ENCODE data around the gene LRRC4C. TPM values are rescaled to one million over a fixed set of nuclear protein-coding genes. Genes with fewer than 3 reads are reported as not detected.

The LRRC4C gene
- total RNA-seq, 1 experiment from 2014 or later, result not detected

GRCh38 chr11:40746282-40746681 is 713.2 kb downstream of the LRRC4C start:
- Mint-ChIP-seq H3K27me3 (ENCODE audit: unreplicated experiment) (no peaks in the 10 kb centered on the region), H3K4me1 (ENCODE audit: low read depth, unreplicated experiment) (no peaks in the 10 kb centered on the region), H3K4me3 (ENCODE audit: low read depth, unreplicated experiment) (no peak overlapping the region), H3K27ac (ENCODE audit: unreplicated experiment) (no peak overlapping the region), H3K36me3 (ENCODE audit: insufficient read depth, unreplicated experiment) (no peaks in the 10 kb centered on the region), H3K9me3 (ENCODE audit: low read depth, unreplicated experiment) (peaks cover 13% of the 10 kb centered on the region)
- CTCF ChIA-PET, result no interaction called here
- intact Hi-C loops (cut with micrococcal nuclease; ENCODE audit: unreplicated experiment), result no loop called here
- no peak for TF ChIP-seq CTCF (IDR thresholded peaks at IDR 0.05; ENCODE audit: unreplicated experiment)
- DNase-seq, result no peak
- no TSS peak for BruUV-seq (replicated peaks)

- CTCF ChIA-PET, result no interaction called here
- no peaks in the 10 kb centered on the region for H3K36me3 Mint-ChIP-seq (ENCODE audit: insufficient read depth, unreplicated experiment)
- TF ChIP-seq CTCF (IDR thresholded peaks at IDR 0.05; ENCODE audit: unreplicated experiment), result no peak
- intact Hi-C loops (cut with micrococcal nuclease; ENCODE audit: unreplicated experiment), result no loop called here
- H3K9me3 Mint-ChIP-seq (ENCODE audit: low read depth, unreplicated experiment), result peaks cover 10% of the 10 kb centered on the region
- no peak for DNase-seq
- H3K4me1 Mint-ChIP-seq (ENCODE audit: low read depth, unreplicated experiment), result no peaks in the 10 kb centered on the region
- H3K4me3 Mint-ChIP-seq (ENCODE audit: low read depth, unreplicated experiment), result no peak overlapping the region
- H3K27ac Mint-ChIP-seq (ENCODE audit: unreplicated experiment), result no peak overlapping the region
- no TSS peak for BruUV-seq (replicated peaks)
- no peaks in the 10 kb centered on the region for H3K27me3 Mint-ChIP-seq (ENCODE audit: unreplicated experiment)
Observed at GRCh38 chr11:40732132-40732531, 727.3 kb downstream of the LRRC4C start.

GRCh38 chr11:40722179-40722795 is 737.2 kb downstream of the LRRC4C start:
- Mint-ChIP-seq H3K27ac (ENCODE audit: unreplicated experiment) (no peak overlapping the region), H3K4me3 (ENCODE audit: low read depth, unreplicated experiment) (no peak overlapping the region), H3K4me1 (ENCODE audit: low read depth, unreplicated experiment) (no peaks in the 10 kb centered on the region), H3K9me3 (ENCODE audit: low read depth, unreplicated experiment) (peaks cover 11% of the 10 kb centered on the region), H3K27me3 (ENCODE audit: unreplicated experiment) (no peaks in the 10 kb centered on the region), H3K36me3 (ENCODE audit: insufficient read depth, unreplicated experiment) (no peaks in the 10 kb centered on the region)
- DNase-seq, result no peak
- CTCF ChIA-PET, result no interaction called here
- intact Hi-C loops (cut with micrococcal nuclease; ENCODE audit: unreplicated experiment), result no loop called here
- no TSS peak for BruUV-seq (replicated peaks)
- TF ChIP-seq CTCF (IDR thresholded peaks at IDR 0.05; ENCODE audit: unreplicated experiment), result no peak

- no peak for TF ChIP-seq CTCF (IDR thresholded peaks at IDR 0.05; ENCODE audit: unreplicated experiment)
- CTCF ChIA-PET, result no interaction called here
- Mint-ChIP-seq H3K4me3 (ENCODE audit: low read depth, unreplicated experiment) (no peak overlapping the region), H3K9me3 (ENCODE audit: low read depth, unreplicated experiment) (peaks cover 5% of the 10 kb centered on the region), H3K36me3 (ENCODE audit: insufficient read depth, unreplicated experiment) (no peaks in the 10 kb centered on the region), H3K4me1 (ENCODE audit: low read depth, unreplicated experiment) (no peaks in the 10 kb centered on the region), H3K27ac (ENCODE audit: unreplicated experiment) (no peak overlapping the region), H3K27me3 (ENCODE audit: unreplicated experiment) (no peaks in the 10 kb centered on the region)
- intact Hi-C loops (cut with micrococcal nuclease; ENCODE audit: unreplicated experiment), result no loop called here
- BruUV-seq (replicated peaks), result no TSS peak
- no peak for DNase-seq
Observed at GRCh38 chr11:40716344-40717130, 742.9 kb downstream of the LRRC4C start.
